HG03095 (cell line): ENCODE measurements around the gene ADRA2B.

ENCODE experiments used
- ATAC-seq: cut with Tn5 transposase; IDR thresholded peaks from one replicate; pipeline ENCODE4 v1.9.1; 2021; ENCODE audit warnings: moderate library complexity; ENCODE audit not compliant: unreplicated experiment

ADRA2B gene

DNA sequence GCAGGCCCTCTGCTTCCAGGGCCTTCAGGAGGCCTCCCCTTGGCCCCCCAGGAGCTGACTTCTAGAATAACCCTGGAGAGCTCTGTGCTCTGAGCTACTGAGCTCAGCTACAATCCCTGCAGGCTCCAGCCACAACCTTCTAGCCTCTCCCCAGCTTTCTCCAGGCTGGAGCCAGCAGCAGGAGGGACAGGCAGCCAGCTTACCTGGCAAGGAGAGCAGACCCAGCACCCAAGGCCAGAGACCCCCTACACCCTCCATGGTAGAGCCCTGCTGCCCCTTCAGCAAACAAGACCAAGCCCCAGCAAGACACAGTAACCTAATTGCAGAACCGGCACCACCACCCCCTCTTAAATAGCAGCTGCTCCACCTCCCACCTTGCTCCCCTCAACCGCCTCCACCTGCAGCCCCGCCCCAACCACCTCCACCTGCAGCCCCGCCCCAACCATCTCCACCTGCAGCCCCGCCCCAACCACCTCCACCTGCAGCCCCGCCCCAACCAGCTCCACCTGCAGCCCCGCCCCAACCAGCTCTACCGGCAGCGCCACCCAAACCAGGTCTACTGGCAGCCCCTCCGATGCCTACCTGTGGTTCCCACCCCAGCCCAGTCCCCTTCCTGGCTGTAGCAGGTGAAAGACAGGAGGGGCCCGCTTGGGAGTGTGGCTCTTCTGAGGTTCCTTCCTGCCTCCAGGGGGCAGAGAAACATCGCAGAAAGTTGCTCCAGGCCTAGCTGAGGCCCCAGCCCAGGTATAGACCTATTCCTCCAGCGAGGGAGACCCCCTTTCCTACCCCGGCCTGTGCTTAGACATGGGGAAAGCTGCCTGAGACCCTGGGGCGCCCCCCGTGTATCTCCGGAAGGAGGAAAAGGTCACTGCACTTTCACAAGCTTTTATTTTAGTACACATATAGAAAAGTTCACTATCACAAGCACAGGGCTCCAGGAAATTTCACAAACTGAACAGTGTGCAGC is 22.1 kb upstream of the ADRA2B start, which contains the start of gene ASTL:
TSS of gene ASTL (minus strand) at position 324 of the 967 bp plus-strand sequence. CDS start at position 258, 66 bp downstream.
- ATAC-seq: no peak

DNA sequence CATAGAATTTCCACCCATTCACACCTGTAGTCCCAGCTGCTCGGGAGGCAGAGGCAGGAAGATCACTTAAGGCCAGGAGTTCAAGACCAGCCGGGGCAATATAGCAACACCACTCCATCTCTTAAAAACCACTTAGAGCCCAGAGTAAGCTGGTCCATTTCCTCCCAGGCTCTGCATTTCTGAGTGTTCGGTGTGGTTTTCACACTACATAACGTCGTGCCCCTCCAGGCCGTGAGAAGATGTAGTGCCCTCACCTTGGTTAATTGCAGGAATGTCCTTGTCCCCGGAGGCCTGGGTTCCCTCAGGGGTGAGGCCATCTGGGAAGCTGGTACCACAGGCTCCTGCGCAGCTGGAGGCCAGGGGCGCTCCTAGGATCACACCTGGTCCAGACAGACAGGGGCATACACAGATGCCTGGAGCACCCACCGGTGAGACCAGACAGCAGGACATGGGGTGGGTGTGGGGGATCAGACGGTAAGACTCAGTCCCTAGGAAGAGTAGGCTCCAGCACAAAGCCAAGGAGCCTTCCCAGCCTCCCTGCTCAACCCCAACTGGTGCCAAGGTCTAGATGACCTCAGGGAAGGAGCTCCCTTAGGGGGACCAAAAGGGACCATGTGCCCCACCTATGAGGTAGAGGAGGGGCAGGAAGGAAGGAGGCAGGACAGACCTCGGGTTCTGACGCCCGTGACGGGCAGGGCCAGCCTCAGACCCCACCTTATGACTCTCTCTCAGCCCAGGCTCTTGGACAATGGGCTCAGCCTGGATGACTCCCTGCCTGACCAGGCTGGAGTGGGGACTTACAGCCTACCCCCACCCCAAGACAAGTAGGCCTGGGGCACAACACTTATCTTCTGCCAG is 21.2 kb upstream of the ADRA2B start:
- no peak for ATAC-seq

GRCh38 chr2:96136129-96136720 is 19.9 kb upstream of the ADRA2B start:
- no peak for ATAC-seq

DNA sequence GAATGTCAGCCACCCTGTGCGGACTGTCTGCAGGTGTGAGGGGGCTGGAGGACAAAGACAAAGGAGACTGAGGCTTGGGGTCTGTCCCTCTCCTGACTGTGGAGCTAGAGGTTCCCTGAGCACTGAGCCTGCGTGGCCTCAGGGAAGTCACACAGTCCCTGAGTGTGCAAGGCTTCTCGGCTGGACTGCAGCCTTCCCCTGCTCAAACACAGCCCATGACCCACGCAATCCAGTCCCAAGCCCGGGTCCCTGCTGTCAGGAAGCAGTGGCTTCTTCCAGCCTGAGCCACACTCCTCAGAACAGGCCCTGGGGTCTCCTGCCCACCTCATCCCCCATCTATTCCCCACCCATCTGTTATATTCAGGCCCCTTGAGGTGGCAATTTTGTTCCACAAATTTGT is 19.2 kb upstream of the ADRA2B start:
- no peak for ATAC-seq

GRCh38 chr2:96135171-96135570 is 18.8 kb upstream of the ADRA2B start:
- ATAC-seq: no peak

- no peak for ATAC-seq
Measured at GRCh38 chr2:96134421-96134820, 18.1 kb upstream of the ADRA2B start.

GRCh38 chr2:96131813-96132745 is 15.7 kb upstream of the ADRA2B start:
- ATAC-seq: no peak

DNA sequence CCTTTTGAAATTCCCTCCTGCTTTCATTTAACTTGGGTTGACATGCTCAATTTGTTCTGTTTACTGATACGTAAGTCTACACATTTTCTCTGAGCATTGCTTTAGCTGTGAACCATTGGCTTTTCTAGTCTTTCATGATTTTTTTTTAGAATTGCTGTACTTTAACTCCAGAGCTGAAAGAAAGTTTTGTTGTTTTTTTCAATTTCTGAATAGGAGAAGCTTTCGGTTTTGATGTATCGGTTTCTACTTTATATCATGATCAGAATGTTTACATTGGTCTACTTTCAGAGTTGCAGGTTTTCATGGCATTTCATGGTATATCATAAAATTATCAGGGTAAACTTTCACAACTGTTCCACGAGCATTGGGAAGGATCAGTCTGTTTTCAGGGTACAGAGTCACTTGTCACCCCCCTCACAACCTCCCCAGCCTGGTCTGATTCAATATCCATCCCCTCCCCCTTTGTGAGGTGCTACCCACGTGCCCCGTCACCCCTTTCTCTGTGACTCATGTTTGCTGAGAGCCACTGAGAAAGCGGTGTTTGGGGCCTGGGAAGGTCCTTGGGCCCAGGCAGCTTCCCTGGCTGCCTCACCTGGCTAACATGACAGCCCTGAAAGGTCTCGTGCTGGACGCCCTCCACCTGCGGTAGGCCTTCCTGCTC is 14.9 kb upstream of the ADRA2B start:
- no peak for ATAC-seq

DNA sequence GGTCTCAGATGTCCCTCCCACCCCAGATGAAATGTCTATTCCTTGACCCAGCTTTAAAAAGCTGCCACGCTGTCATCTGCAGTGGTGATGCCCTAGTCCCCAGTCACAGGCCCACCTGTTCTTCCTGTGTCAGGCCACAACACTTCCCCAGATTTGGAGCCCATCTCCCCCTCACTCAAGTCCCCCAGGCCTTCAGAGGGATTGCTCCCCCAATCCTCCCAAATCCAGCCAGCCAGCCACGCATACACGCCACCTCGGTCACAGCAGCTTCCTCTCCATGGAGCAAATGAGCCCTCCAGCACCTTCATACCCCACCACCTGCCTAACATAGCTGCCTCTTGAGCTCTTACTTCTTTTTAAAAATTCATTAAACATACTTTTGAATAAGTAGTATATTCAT is 14.1 kb upstream of the ADRA2B start:
- no peak for ATAC-seq

DNA sequence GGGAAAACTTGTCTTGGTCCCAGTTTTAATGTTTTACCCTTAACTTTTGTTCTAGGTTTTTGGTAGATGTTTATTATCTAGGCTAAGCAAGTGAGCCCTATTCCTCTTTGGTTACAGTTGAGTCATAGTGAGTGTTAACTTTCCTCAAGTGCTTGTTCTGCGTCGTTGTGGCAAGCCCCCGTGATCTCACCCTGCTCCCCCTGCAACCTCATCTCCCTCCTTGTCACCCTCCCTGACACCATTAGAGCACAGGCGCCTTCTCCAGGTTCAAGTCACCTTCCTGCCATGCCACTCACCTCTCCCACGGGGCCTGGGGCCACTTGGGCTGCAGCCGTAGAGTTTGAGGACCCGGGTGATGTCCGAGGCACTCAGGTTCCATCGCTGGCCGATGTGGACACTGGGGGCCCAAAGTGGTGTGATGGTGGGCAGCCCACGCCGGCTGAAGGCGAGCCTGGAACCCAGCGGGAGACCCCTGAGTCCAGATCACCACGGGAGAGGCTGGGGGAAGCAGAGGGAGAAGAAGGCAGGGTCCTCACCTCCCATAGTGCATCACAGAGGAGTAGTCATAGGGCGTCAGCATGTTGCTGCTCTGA is 13.3 kb upstream of the ADRA2B start:
- ATAC-seq: no peak

DNA sequence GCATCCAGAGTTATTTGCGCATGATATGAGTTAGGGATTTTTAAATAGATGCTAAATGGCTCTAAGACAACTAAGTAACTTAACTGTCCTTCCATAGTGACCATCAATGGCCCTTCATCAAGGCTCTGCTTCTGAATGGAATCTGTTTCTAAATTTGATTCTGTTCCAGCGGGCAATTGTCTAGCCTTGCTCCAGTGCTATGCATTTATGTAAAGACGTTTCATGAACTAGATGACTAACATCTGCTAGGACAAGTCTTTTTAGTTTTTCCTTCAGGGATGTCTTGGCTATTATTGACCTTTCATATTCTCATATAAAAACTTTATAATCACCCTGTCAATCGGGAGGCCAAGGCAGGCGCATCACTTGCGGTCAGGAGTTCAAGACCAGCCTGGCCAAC is 12.1 kb upstream of the ADRA2B start:
- ATAC-seq: no peak

DNA sequence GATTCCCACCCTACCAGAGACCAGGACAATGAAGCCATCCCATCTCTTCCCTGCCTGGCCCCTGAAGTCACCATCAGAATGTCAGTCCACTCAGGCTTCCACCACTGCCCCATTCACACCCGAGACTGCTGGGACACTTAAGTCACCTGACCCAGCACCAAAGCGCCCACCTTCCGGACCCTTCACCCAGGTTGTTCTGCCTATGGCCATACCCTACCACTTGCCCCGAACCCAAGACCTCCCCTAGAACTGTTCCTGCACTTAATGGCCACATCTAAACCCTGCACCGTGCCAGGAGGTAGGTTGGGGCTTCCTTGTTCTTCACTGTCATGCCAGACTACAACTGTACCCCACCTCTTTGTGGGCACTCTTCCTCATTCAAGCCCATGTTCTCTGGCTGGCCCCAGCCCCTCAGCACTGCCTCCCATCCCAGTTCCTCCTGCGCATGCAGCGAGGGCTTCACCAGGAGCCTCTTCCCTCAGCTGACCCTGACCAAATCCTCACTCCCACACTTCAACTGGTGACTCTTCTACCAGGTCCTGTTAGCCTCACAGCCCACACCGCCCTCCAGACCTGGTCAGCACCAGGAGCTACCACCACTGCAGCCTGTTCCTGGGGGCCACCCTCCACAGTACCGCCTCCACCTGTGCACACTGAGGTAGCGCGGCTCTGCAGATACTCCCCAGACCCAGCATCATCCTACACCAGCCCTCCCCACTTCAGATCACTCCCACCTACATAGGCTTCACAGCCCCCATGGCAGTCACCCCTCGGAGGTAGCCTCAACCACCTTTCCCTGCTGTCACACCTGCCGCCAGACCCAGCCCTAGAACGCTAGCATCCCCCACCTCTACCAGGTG is 8.3 kb upstream of the ADRA2B start:
- no peak for ATAC-seq

- no peak for ATAC-seq
Measured at GRCh38 chr2:96123936-96124335, 7.6 kb upstream of the ADRA2B start.

GRCh38 chr2:96123290-96123689 is 6.9 kb upstream of the ADRA2B start:
- ATAC-seq: no peak

DNA sequence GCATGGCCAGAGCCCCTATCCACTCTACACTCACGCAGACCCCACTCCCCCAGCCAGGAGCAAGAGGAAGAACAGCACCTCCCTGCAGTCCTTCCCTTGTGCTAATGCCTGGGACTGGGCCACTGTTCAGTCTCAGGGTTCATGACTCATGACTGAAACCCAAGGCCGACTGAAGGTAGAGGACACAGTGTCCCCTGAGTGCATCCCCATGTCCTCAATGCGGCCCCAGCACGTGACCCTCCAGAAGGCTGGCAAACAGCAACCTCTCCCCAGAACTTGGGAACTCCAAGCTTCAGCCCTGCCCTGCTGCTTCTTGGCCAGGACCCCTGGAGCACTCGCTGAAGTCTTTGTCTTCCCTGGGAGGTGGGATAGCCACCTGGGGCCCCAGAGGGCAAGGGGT is 6.0 kb upstream of the ADRA2B start:
- no peak for ATAC-seq

DNA sequence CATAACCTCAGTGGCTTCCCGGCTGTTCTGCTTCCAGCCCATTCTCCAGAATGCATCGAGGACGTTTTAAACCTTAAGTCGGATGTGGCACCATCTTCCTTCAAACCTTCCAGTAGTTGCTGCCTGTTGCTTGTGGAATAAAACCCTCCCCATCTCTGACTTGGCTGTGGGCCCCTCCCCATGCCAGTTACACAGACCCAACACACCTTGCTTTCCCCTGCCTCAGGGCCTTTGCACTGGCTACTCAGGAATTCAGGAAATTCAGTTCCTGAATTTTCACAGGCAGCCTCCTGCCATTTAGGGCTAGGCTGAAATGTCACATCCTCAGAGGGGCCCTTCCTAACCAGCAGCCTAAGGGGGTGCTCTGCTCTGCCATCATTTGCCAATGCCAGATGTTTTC is 5.0 kb upstream of the ADRA2B start:
- no peak for ATAC-seq

DNA sequence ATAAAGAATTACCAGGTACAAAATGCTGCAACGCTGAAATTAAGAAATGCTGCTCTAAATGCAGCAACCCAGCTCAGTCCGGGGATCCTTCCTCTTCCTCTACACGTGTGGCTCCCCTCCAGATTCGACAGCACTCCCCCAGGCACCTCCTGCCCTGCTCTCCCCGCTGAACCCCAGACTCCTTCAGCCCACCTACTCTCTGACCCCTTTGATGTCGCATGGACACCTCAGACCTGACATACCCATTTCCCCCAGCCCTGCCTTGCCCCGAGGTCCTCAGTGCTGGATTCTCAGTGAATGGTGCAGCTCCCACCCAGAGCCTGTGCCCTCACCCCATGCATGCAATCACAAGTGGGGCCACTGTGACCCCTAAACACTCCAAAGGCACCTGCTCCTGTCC is 4.6 kb upstream of the ADRA2B start:
- ATAC-seq: no peak

GRCh38 chr2:96120091-96120720 is 3.8 kb upstream of the ADRA2B start:
- ATAC-seq: no peak
